Fibroblast of skin of abdomen (primary cell): ENCODE measurements around the gene SYT17.
"Not testable (repeated sequence)": the region's sequence is repeated elsewhere in the genome, so short reads cannot be mapped to it uniquely, and the experiment has no call there.

ENCODE experiments used
- DNase-seq: peaks from one replicate; pipeline ENCODE4 v3.0.0-alpha.2; 2013

Gene SYT17

GRCh38 chr16:19174478-19174877 lies 6.4 kb downstream of the SYT17 start:
- DNase-seq: no peak

DNA sequence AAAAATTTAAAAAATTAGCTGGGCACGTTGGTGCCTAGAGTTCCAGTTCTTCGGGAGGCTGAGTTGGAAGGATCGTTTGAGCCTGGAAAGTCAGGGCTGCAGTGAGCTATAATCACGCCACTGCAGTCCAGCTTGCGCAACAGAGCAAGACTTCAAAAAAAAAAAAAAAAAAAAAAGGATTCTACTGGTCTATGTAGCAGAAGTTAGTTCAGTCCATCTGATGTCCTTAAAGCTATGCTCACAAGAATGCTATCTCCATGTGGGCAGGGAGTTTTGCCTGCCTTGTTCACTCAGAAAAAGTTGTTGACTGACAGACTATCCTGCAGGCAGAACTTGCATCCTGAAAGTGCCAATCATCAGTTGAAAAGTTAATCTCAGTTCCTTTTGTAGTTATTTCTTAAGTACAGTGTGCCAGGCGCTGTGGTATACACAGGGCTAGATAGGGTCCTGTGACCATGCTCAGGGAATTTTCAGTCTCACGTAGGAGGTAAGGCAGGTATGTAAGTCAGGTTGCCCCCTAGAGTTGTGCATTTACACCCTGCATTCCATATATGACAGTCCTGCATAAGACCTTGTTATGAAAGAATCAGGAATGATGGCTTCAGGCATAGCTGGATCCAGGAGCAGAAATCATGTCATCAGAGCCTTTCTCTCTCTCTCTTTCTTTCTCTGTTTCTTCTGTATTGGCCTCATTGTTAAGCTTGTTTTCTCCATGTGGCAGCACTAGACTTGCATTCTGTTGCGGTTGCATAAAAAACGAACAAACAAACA lies 7.6 kb downstream of the SYT17 start:
- DNase-seq: no peak

GRCh38 chr16:19177111-19177739 lies 9.2 kb downstream of the SYT17 start:
- DNase-seq: no peak

DNA sequence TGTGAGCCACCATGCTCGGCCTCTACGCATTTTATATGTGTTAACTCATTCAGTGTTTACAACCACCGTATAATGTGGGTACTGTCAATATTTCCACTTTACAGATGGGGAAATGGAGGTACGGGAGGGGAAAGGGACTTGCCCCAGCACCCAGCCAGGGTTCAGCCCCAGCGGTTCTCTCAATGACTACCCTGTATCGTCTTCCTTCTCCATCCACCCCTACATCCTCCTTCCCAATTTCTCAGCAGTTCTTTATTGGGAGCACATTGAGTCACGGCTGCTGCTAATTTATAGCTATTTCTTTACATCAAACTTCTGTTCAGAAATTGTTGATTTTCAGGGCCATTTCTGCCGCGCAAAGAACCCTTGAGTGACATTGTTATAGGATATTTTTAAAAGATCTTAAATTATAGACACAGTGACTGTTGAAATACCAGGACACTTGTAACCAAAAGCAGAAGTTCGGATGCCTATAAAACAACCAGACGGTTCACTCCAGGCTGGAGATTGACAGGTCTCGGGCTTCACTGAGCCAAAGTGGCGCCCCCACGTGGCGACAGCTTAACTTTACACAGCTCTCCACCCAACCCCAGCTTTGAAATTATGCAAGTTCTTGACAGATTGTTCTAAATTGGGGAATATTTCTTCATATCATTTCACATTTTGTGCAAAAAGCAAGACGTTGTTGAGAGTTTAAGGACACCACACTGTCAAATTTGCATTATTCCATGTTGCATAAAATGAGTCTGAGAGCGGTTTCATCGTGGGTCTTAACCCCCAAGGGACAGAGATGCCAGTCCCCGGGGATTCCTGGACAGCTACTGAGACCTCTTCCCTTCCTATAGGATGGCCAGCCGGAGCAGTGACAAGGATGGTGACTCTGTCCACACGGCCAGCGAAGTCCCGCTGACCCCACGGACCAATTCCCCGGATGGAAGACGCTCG lies 11.8 kb downstream of the SYT17 start:
- DNase-seq: peak; percentile 40

GRCh38 chr16:19180741-19181140 lies 12.7 kb downstream of the SYT17 start:
- DNase-seq: no peak

GRCh38 chr16:19182481-19182880 lies 14.4 kb downstream of the SYT17 start:
- no peak for DNase-seq

- DNase-seq: no peak
Observed at GRCh38 chr16:19183187-19183586, 15.1 kb downstream of the SYT17 start.

DNA sequence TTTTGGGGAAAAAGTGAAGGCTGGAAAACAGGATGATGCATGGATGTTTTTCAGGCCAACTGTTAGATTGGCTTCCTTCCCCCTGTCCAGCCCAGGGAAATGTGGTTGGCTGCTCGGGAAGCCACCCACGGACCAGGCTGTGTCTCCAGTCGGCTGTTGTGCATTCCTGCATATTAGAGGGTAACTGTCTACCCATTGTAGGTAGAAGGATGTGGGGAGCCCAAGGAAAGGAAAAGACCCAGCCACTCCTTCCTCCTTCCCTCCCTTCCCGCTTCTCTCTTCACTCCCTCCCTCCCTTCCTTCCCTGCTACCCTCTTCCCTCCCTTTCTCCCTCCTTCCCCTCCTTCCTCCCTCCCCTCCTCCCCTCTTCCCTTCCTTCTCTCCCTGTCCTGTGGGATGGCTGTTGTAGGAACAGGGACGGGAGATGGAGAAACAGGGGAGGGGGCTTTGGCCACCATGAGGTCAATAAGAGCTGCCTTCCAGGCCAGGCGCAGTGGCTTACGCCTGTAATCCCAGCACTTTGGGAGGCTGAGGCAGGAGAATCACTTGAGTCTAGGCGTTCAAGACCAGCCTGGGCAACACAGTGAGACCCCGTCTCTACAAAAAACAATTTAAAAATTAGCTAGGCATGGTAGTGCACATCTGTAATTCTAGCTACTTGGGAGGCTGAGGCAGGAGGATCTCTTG lies 16.9 kb downstream of the SYT17 start:
- DNase-seq: no peak

- no peak for DNase-seq
Observed at GRCh38 chr16:19185510-19185851, 17.4 kb downstream of the SYT17 start.

DNA sequence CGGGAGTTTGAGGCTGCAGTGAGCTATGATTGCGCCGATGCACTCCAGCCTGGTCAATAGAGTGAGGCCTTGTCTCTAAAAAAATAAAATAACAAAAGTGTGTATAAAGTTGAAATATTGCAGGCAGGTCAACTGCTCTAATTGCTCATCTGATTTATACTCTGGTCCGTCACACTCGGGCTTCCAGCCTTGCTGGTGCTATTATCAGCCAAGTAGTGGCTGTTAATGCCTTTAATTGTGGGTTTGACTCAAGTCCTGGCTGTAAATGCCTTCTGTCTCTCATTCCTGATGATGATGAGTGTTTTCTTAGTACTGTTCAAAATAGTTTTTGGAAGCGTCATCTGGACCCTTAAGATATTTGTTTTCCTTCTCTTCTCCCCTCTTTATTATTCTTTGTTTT lies 18.4 kb downstream of the SYT17 start:
- DNase-seq: no peak

- DNase-seq: not testable (repeated sequence)
Observed at GRCh38 chr16:19187961-19188360, 19.9 kb downstream of the SYT17 start.

- no peak for DNase-seq
Observed at GRCh38 chr16:19188406-19188805, 20.4 kb downstream of the SYT17 start.

DNA sequence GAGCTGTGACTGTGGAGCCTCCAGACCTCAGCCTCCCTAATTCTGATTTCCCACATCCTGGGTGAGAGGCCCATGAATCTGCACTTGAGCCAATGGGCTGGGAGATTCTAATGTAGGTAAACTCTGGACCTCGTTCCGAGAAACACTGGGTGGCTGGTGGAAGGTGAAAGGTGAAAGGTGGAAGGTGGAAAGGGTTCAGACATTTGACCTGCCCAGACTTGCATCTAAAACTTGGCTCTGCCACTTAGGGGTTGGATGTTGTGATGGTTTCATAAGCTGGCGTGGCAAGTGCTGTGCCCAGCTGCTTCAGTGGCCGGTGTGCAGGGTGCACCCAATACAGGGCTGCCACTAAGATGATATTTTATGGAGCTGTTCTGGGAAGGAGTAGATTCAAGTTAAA lies 24.8 kb downstream of the SYT17 start:
- DNase-seq: no peak

DNA sequence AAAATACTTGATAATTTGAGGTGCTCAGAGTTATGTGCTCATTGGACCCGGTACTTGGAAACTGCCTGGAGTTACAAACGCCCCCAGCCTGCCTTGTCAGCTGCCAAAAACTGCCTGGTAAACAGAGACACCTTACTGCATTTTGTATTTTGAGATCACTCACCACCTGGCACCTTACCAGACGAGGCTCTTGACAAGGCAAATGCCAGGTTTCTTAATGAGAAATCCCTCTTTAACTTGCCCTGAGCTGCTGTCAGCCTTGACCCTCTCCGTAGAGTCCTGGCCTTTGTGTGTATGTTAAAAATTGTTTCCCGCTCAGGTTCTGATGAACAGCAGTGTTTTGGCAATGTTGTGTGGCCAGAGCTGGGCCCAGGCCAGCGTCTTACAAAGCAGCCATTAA lies 28.8 kb downstream of the SYT17 start:
- no peak for DNase-seq

DNA sequence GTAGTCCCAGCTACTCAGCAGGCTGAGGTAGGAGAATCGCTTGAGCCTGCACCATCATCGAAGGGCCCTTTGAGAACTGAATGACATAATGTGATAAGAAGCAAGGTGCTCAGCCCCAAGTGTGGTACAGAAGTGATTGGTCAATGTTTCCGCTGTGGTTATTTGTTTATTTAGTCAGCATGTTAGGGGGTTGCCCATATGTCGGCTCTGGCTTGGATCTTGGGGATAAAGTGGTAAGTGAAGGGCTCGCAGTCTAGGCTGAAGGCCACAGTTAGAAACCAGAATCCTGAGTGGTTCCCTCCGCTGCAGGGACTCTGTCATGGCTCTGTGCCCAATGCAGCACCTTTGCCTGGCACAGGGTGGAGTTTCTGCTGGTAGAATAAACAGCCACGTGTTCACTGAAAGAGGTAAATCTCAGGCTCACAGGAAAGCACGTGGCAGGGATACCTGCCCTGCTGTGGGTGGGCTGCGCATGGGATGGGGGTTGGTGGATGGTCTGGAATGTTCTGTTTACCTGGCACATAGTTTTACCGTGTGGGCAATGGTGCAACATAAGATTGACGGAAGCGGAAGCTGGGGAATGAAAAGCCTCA lies 35.4 kb downstream of the SYT17 start:
- no peak for DNase-seq

DNA sequence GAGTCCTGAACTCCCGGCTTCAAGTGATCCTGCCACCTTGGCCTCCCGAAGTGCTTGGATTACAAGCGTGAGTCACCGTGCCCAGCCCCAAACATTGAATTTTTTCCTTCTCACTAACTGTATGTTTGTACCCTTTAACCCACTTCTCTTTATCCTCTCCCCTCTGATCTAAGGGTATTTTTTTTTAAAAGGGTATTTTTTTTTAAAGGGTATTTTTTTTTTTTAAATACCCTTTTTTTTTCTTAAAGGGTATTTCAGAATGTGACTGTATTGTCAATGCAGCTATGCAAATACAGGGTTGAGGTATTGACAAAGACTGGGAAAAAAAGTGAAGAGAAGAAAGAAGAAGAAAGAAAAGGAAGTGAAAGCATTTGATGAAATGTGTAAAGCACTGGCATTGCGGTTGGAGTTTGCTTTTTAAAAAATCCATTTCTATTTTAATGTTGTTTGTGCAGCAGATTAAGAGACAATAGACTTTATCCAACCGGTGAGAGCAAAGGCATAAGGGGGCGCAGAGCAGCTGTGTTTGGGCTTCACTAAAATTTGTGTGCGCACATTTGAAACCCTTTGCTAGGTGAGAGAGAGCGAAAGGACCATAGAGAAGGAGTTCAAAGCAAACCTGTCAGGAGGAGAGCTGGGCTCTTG lies 42.4 kb downstream of the SYT17 start:
- no peak for DNase-seq

DNA sequence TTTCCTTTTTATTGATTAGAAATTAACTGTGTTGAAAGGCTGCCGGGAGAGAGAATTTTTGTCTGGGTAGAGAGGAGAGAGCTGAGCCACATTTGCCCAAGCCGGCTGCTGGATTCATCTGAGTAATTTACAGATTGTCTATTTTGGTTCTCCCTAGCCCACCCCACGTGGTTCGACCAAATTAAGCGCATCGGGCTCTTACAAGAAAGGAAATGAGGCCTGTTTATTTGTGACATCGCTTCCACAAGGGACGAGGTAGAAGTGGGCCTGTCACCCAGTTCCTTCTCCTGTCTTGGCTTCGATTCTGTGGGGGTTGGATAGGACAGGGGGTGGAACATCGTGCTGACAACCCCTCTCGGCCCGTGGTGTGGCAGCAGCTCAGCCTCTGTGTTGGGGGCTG lies 42.9 kb downstream of the SYT17 start:
- DNase-seq: no peak

GRCh38 chr16:19212059-19212458 lies 44.0 kb downstream of the SYT17 start:
- DNase-seq: no peak

DNA sequence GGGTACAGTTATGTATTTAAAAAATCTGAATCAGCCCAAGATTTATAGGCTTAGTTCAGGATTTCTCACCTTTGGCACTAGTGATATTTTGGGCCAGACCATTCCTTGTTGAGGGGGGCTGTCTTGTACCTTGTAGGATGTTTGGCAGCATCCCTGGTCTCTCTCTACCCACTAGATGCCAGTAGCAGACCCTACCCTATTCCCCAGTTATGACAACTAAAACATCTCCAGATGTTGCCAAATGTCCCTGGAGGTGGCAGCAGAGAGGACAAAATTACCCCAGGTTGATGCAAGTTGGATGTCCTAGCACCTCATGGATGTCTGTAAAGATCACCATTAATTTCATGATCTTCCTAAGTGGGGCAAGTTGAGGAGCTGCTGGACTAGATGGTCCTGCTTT lies 45.8 kb downstream of the SYT17 start:
- no peak for DNase-seq

- DNase-seq: no peak
Observed at GRCh38 chr16:19215705-19216104, 47.7 kb downstream of the SYT17 start.

DNA sequence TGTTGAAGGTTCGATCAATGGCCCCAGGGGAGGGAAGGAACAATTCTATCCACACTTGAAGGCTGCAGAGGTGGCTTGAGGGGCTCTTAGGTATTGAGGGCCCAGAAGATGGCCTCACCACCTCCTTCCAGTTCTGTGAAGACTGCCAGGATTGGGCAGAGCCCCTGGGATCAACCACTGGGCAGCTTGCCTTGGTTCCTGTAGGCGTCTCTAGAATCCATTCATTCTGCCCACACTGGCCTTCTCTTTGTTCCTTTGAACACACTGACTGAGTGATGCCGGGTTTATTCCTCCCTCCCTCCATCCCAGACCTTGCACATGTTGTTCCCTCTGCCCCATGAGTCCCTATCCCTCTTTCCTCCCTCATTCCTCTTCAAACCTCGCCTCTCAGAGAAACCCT lies 50.5 kb downstream of the SYT17 start:
- DNase-seq: no peak

DNA sequence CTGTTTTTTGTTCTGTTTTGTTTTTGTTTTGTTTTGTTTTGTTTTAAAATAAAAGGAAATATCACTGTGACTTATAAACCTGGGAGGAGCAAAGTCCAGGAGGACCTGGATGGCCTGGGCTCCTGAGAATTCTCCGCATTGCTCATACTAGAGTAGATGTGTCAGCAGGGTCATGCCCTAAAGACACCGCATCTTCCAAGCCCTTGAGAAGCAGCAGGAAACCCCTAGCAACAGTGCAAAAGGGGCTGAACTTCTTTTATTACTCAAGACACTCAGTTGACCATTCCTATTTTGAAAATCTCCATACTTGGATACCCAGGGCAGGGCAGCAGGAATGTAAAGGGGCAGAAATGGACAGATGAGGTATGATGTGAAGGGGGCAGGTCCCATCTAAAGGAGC lies 51.8 kb downstream of the SYT17 start:
- DNase-seq: no peak
